Measurements from ENCODE around the gene ALDH1L1. TPM values are rescaled to one million over a fixed set of nuclear protein-coding genes. Genes with fewer than 3 reads are reported as not detected.

Gene ALDH1L1
- total and polyA plus RNA-seq, 2 experiments from 2014 or later: 1.0 to 1.3 TPM

- no peaks in the 10 kb centered on the region for H3K36me3 ChIP-seq (ENCODE audit: insufficient read depth)
- no peak overlapping the region for H3K27ac ChIP-seq (ENCODE audit: low read depth)
- DNase-seq (ENCODE audit: low spot score) (no peak), ATAC-seq (no peak)
- no peaks in the 10 kb centered on the region for H3K27me3 ChIP-seq (ENCODE audit: insufficient read depth)
- H3K4me3 ChIP-seq: no peak overlapping the region
- no peak overlapping the region for H3K27ac Mint-ChIP-seq
- H3K4me3 Mint-ChIP-seq: no peak overlapping the region
- H3K27me3 Mint-ChIP-seq (ENCODE audit: insufficient read depth, low read depth, poor library complexity): peaks cover 22% of the 10 kb centered on the region
- H3K4me1 ChIP-seq (ENCODE audit: insufficient read depth): no peaks in the 10 kb centered on the region
- no peaks in the 10 kb centered on the region for H3K9me3 Mint-ChIP-seq
- H3K9me2 ChIP-seq (ENCODE audit: insufficient read depth): no peaks in the 10 kb centered on the region
- no peak overlapping the region for H3K4me2 ChIP-seq
- peaks cover 24% of the 10 kb centered on the region for H3K4me1 Mint-ChIP-seq
- no peaks in the 10 kb centered on the region for H3F3A ChIP-seq (replicated peaks; ENCODE audit: low read depth)
- TF ChIP-seq POLR2AphosphoS5 (IDR thresholded peaks at IDR 0.05; ENCODE audit: low read depth) (no peak), ZNF331 (CRISPR knock-in tag; IDR thresholded peaks at IDR 0.05; ENCODE audit: low read depth) (no peak), EZH2phosphoT487 (IDR thresholded peaks at IDR 0.05; ENCODE audit: unreplicated experiment) (no peak), ETS1 (IDR thresholded peaks at IDR 0.05) (no peak), STAT1 (IDR thresholded peaks at IDR 0.05; ENCODE audit: unreplicated experiment) (no peak), REST (IDR thresholded peaks at IDR 0.05; ENCODE audit: unreplicated experiment) (no peak), EZH2 (IDR thresholded peaks at IDR 0.05; ENCODE audit: low read depth, unreplicated experiment) (no peak), NANOG (IDR thresholded peaks at IDR 0.05; ENCODE audit: borderline replicate concordance) (no peak), ZNF114 (CRISPR knock-in tag; IDR thresholded peaks at IDR 0.05) (no peak)
- TF ChIP-seq, protein P1, sequence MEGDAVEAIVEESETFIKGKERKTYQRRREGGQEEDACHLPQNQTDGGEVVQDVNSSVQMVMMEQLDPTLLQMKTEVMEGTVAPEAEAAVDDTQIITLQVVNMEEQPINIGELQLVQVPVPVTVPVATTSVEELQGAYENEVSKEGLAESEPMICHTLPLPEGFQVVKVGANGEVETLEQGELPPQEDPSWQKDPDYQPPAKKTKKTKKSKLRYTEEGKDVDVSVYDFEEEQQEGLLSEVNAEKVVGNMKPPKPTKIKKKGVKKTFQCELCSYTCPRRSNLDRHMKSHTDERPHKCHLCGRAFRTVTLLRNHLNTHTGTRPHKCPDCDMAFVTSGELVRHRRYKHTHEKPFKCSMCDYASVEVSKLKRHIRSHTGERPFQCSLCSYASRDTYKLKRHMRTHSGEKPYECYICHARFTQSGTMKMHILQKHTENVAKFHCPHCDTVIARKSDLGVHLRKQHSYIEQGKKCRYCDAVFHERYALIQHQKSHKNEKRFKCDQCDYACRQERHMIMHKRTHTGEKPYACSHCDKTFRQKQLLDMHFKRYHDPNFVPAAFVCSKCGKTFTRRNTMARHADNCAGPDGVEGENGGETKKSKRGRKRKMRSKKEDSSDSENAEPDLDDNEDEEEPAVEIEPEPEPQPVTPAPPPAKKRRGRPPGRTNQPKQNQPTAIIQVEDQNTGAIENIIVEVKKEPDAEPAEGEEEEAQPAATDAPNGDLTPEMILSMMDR (conservative IDR thresholded peaks at IDR 0.05; ENCODE audit: low read depth in 2 of 2): no peak
- H2AFZ ChIP-seq: no peak overlapping the region
- no peaks in the 10 kb centered on the region for H4K20me1 ChIP-seq (replicated peaks; ENCODE audit: insufficient read depth)
- no peaks in the 10 kb centered on the region for H3K79me2 ChIP-seq (replicated peaks; ENCODE audit: insufficient read depth)
- no peaks in the 10 kb centered on the region for H3K36me3 Mint-ChIP-seq (ENCODE audit: low read depth)
These were observed 49.2 kb downstream of the ALDH1L1 start for GRCh38 chr3:126130981-126131745.
